Activated T-helper 2 cell treated with anti-CD3 and anti-CD28 coated beads, Interferon-gamma antibody, Interleukin-2, Interleukin-4, amounts not matched to agents 10 μg/mL and 5 μg/mL and 100 μg/mL, durations not matched to agents 14 hours and 24 hours and 36 hours (primary cell): ENCODE results near the gene KREMEN1. TPM values are rescaled to one million over a fixed set of nuclear protein-coding genes. Genes with fewer than 3 reads are reported as not detected.

ENCODE experiments used
- DNase-seq: peaks from one replicate; pipeline ENCODE4 v3.0.0; 2021; ENCODE audit warnings: low spot score
- H3K27ac Mint-ChIP-seq: one replicate; pipeline ENCODE4 v1.8.0; 2021; ENCODE audit warnings: mixed read lengths
- H3K27me3 Mint-ChIP-seq: one replicate; pipeline ENCODE4 v1.8.0; 2021; ENCODE audit warnings: low read depth, mixed read lengths
- H3K36me3 Mint-ChIP-seq: one replicate; pipeline ENCODE4 v1.8.0; 2021; ENCODE audit warnings: low read depth, mixed read lengths
- H3K4me1 Mint-ChIP-seq: one replicate; pipeline ENCODE4 v1.8.0; 2021; ENCODE audit warnings: low read depth, mixed read lengths
- H3K4me3 Mint-ChIP-seq: one replicate; pipeline ENCODE4 v1.8.0; 2021; ENCODE audit warnings: low read depth, mild to moderate bottlenecking, moderate library complexity, mixed read lengths
- H3K9me3 Mint-ChIP-seq: one replicate; pipeline ENCODE4 v1.8.0; 2021; ENCODE audit warnings: mixed read lengths
- intact Hi-C: fragments of 100-400 bp; cut with micrococcal nuclease; formaldehyde crosslinking; loops from one replicate; pipeline ENCODE4 v1.15.1; 2023
- total RNA-seq: library from RNA; stranded (reverse); gene quantifications from 2 replicates; pipeline ENCODE4 v1.2.3, GENCODE V29; 2022

KREMEN1 gene
- total RNA-seq, 1 donor from 2014 or later, result 0.27 TPM

DNA sequence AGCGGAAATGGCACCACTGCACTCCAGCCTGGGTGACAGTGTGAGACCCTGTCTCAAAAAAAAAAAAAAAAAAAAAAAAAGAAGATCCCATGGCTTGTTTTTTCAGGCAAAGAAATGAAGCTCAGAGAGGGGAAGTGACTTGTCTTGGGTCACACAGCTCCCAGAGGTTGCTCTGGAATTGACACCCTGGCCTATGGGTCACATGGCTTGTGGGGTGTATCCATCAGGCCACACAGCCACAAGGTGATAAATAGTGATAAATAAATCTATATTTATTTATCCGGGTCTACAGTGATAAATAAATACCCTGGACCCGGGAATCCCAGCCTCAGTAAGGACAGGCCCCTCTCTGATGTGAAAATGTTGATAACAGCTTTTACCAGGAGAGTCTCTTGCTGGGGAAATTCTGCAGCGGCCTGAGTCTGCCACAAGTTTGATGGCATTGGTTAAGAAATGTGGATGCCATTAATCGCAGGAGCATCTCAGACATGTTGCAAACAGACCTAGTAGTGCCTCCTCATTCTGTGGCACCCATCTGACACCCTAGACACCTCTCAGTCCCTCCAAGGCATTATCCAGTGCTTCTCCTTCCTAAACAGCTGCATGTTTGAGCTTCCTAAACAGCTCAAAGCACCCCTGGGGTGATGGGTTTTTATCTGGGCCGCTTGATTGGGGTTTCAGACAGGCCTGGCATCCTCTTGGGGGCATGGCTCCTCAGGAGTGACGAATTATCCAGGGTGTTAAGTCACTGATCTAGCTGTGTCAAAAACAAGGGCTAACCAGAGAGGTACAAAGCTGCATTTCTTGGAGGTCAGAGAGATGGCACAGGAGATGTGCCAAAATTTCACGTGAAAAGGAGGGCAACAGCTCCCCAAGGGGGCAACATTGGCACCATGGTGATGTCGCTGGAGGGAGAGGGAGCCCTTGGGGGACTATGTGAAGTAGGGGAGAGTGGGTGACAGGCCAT, 130.9 kb downstream of the KREMEN1 start:
- Mint-ChIP-seq H3K4me1 (peaks cover 27% of the 10 kb centered on the region), H3K27me3 (peaks cover 42% of the 10 kb centered on the region), H3K4me3 (no peak overlapping the region), H3K9me3 (no peaks in the 10 kb centered on the region), H3K36me3 (no peaks in the 10 kb centered on the region), H3K27ac (peak overlapping the region; percentile 36)
- DNase-seq, result no peak
- intact Hi-C loops, result loop anchor here (2.0 to 5.0 kb wide), 2 partner anchors 37 to 131 kb away; partner anchors contain the start of gene KREMEN1

DNA sequence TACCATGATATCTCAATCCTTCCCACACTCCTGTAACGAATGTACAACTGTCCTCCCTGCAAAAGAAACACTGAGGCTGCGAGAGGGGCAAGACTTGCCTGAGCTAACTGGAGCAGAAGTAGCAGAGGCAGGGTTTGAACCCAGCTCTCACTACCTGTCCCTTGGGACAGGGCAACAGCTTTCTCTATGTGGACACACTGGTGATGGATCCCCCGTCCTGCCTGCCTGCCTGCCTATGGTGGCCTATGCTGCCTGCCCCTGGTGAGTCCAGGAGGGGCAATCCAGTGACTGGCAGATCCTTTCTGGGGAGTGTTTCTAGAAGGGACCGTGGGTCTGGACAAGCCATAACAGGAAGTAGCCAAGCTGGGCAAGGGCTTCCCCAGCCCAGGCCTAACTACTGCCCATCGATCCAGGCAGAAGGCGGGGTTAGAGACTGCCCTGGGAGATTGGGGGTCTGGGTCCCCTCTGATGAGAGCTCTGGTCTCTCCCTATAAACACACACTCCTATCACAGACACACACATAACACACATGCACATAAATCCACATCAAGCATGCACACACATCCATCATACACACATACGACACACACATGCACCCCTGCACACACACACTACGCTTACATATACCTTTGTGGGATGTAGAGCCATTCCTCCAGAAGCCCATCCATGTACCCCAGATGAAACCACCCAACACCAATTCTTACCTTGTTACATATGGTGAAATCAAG, 131.8 kb downstream of the KREMEN1 start:
- Mint-ChIP-seq H3K4me1 (peaks cover 27% of the 10 kb centered on the region), H3K27ac (no peak overlapping the region), H3K4me3 (no peak overlapping the region), H3K36me3 (no peaks in the 10 kb centered on the region), H3K27me3 (peaks cover 41% of the 10 kb centered on the region), H3K9me3 (no peaks in the 10 kb centered on the region)
- intact Hi-C loops, result loop anchor here (5.0 kb wide), 1 partner anchor 132 kb away; the partner anchor contains the start of gene KREMEN1
- DNase-seq, result no peak

DNA sequence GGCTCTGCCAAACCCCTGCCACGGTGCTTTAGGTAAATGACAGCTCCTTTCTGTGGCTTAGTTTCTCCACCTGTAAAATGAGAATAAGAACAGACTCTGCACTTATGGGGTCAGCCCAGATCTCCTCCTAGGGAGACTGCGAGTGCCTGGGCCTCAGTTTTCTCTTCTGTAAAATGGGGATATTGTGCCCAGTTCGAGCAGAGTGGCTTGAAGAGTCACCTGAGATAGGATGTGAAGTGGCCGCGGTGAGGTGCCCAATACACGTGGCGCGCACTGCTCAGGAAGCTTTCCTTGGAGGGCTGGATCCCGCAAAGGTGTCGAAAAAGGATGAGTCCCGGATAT, 132.4 kb downstream of the KREMEN1 start:
- Mint-ChIP-seq H3K27me3 (peaks cover 38% of the 10 kb centered on the region), H3K9me3 (no peaks in the 10 kb centered on the region), H3K36me3 (no peaks in the 10 kb centered on the region), H3K27ac (no peak overlapping the region), H3K4me3 (peak overlapping the region; percentile 33), H3K4me1 (peaks cover 27% of the 10 kb centered on the region)
- intact Hi-C loops, result no loop called here
- DNase-seq, result no peak

DNA sequence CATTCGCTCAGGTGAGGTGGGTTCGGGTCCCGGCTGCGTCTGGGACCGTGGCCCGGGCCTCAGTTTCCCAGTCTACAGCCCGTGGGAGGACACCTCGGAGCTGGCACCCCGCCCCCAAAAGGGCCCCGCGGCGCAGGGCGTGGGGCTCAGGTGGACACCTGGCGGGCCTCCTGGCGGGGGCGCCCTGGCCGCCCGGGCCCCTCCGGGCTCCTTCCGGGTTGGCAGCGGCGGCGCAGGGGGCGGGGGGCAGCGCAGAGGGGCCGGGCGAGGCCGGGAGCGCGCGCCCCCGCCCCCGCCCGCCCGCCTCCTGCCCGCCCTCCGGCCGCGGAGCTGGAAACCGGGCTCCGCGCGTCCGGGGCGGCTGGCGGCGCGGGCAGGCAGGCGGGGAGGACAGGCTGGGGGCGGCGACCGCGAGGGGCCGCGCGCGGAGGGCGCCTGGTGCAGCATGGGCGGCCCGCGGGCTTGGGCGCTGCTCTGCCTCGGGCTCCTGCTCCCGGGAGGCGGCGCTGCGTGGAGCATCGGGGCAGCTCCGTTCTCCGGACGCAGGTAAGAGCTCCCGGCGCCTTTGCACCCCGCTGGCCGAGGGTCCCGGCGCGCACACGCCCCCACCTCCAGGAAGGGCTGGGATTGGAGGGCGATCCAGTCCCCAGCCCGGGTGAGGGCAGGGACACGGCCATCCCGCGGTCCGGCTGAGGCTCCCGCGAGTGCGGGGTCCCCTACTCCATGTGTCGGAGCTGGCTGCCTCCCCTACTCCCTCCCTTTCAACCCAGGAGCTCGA, 132.9 kb downstream of the KREMEN1 start, which contains the start of gene EMID1:
EMID1 (plus strand) TSS at position 303 of the 778 bp plus-strand sequence; CDS start at position 446, 143 bp downstream.
- peak within 1 kb of the TSS; percentile 78 for H3K4me3 Mint-ChIP-seq
- H3K4me1 Mint-ChIP-seq, result peaks cover 27% of the 10 kb centered on the region
- peaks cover 38% of the 10 kb centered on the region for H3K27me3 Mint-ChIP-seq
- H3K9me3 Mint-ChIP-seq, result no peaks in the 10 kb centered on the region
- no peak for DNase-seq
- H3K36me3 Mint-ChIP-seq, result no peaks in the 10 kb centered on the region
- intact Hi-C loops, result no loop called here
- no peak within 1 kb of the TSS for H3K27ac Mint-ChIP-seq

DNA sequence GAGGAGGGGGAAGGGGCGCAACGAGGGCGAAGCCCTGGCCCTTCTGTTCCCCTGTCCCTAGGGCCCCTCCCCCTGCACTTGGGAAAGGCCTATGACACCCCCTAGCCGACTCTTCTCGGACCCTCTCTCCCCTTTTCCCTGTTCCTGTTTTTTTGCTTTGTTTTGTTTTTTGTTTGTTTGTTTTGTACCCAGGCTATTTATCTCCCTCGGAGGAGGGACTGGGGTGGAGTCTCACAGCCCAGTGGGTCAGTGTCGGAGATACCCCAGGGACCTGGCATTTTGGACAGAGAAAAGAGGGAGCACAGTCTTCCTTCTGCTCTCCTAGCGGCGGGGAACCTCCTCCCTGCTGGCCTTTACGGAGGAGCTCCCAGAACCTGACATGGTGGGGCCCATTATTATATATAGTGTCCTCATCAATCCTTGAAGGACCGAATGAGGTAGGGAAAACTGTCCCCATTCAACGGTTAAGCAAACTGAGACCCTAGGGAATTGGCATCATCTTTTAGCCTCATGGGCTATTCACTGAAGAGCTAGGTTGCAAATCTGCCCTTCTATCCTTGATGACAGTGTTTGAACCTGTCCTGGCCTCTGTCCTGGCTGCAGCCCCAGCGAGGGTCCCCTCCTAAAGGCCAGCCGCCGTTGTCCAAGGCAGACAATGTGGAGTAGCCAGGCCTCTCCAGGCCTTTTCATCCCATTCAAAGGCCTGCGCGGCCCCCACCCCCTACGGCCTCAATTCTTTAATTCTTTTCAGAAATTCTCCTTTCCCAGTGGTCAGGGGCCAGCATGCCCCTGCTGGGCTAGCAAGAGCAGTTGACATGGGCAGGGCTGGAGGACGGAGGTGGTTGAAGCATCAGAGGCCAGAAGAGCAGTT, 133.8 kb downstream of the KREMEN1 start:
- no peak overlapping the region for H3K27ac Mint-ChIP-seq
- intact Hi-C loops, result no loop called here
- no peaks in the 10 kb centered on the region for H3K9me3 Mint-ChIP-seq
- peak overlapping the region; percentile 78 for H3K4me3 Mint-ChIP-seq
- DNase-seq, result no peak
- H3K36me3 Mint-ChIP-seq, result no peaks in the 10 kb centered on the region
- peaks cover 27% of the 10 kb centered on the region for H3K4me1 Mint-ChIP-seq
- H3K27me3 Mint-ChIP-seq, result peaks cover 38% of the 10 kb centered on the region

DNA sequence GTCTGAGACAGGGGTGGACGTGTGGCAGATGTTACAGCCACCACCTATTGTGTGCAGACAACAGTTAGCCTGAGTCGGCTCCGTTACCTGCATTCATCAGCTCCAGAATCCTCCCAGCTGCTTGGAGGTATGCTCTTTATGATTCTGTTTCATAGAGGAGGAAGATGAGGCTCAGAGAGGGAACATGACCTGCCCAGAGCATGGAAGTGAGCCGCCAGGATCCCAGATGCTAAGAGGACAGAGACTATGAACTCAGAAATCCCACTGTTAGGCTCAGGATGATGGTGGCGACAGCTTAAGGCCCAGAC, 134.4 kb downstream of the KREMEN1 start:
- intact Hi-C loops, result no loop called here
- H3K4me3 Mint-ChIP-seq, result no peak overlapping the region
- H3K4me1 Mint-ChIP-seq, result peaks cover 21% of the 10 kb centered on the region
- no peaks in the 10 kb centered on the region for H3K9me3 Mint-ChIP-seq
- no peak for DNase-seq
- peaks cover 38% of the 10 kb centered on the region for H3K27me3 Mint-ChIP-seq
- H3K36me3 Mint-ChIP-seq, result no peaks in the 10 kb centered on the region
- no peak overlapping the region for H3K27ac Mint-ChIP-seq

DNA sequence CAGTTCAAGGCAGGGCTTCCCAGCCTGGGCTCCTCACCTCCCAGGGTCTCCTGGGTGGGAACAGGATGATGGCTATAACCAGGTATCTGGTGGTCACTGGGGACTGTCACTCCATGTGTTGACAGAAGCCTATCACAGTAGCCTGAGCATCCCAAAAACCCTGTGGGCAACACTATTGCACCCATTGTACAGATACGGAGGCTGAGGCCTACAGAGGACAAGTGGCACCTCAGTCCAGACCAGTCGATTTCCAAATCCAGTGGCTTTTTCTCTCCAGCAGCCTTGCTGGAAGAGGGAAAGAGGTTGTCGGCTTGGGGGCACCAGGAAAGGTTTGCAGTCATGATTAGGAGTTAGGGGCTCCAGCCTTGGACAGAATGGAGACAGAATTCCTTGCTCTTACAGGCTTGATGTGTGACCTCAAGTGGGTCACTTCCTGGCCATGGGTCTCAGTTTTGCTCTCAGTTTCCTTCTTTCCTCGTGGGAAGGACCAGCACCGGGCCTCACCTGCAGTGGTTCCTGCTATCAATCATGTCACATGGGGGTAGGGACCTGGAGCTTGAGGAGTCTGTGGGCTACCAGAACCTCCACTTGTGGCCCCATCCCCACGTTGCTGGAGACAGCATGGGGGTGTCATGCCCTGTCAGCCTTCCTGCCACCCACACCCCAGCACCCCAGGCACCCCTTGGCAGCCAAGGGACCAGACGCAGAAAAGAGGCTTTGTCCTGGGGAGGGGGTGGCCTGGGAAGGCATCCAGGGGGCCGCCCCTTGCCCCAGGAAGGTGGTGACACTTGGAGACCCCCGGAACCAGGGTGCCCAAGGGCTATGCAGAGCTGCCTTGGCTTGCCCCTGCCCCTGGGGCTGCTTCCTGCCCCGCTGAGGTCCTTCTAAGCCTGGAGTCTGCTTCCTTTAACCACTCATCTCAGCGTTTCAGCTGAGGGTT, 135.0 kb downstream of the KREMEN1 start:
- Mint-ChIP-seq H3K27ac (no peak overlapping the region), H3K9me3 (no peaks in the 10 kb centered on the region), H3K27me3 (peaks cover 38% of the 10 kb centered on the region), H3K36me3 (no peaks in the 10 kb centered on the region), H3K4me3 (no peak overlapping the region), H3K4me1 (peaks cover 15% of the 10 kb centered on the region)
- intact Hi-C loops, result no loop called here
- no peak for DNase-seq

DNA sequence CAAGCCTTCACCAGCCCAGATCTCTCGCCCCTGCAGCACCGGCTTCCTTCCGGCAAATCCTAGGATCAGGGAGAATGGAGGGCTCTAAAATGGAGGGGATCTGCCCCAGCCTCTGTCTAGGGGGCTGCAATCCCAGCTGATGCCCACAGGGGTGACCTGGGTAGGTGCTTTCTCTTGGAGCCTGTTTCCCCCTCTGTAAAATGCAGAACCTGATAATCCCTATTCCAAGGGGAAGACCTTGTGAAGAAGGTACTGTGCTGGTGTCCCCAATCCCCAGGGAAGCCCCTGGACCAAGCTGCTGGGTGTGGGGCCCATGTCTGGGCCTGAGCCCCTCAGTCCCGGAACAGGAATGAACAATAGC, 135.6 kb downstream of the KREMEN1 start:
- DNase-seq, result no peak
- Mint-ChIP-seq H3K4me1 (peaks cover 14% of the 10 kb centered on the region), H3K27ac (no peak overlapping the region), H3K27me3 (peaks cover 38% of the 10 kb centered on the region), H3K9me3 (no peaks in the 10 kb centered on the region), H3K4me3 (no peak overlapping the region), H3K36me3 (no peaks in the 10 kb centered on the region)
- intact Hi-C loops, result no loop called here

DNA sequence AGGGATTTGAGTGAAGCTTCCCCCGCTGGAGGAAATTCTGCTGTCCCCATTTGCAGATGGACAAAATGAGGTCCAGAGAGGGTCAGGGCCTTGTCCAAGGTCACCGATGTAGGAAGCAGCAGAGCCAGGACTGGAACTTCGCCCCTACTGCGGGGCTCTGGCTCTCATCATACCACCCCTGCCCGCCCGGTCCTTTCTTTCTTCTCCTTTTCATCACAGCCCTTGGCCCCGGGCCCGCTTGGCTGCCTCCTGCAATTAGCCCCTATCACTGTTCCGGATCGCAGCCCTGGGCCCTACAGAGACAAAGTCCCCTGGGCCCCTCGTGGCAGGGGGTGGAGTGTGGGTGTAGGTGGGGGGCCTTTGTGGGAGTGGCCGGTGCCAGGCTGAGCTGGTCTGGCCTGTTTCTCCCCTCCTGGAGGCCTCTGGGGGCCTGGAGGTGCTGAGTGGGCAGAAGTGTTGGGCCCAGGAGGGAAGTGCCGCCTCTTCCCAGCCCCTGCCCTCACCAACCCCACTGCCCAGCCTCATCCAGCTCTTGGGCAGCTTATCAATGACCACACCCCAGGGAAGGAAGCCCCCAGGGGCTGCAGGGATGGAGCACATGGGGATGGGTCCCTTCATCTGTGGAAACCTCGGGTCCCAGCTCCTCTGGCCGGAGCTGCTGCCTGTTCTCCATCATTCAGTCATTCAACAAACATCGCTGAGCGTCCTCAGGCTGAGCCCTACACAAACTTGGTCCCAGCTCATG, 136.2 kb downstream of the KREMEN1 start:
- Mint-ChIP-seq H3K4me1 (peaks cover 12% of the 10 kb centered on the region), H3K9me3 (no peaks in the 10 kb centered on the region), H3K4me3 (no peak overlapping the region), H3K27me3 (peaks cover 37% of the 10 kb centered on the region), H3K27ac (no peak overlapping the region), H3K36me3 (no peaks in the 10 kb centered on the region)
- intact Hi-C loops, result no loop called here
- DNase-seq, result no peak

DNA sequence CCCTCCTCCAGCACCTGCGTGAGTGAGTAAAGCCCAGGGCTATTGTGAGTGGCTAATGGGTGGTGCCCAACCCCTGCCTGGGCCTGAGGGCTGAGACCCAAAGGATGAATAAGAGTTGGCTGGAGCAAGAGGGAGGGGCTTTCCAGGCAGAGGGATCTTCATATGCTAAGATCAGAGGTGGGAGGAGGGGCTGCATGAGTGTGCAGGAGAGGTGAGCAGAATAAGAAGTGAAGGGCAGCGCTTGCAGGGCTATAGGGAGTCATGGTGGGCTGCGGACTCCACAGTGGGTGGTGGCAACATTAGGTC, 136.7 kb downstream of the KREMEN1 start:
- no peak for DNase-seq
- Mint-ChIP-seq H3K27ac (no peak overlapping the region), H3K4me3 (no peak overlapping the region), H3K36me3 (no peaks in the 10 kb centered on the region), H3K4me1 (peaks cover 8% of the 10 kb centered on the region), H3K27me3 (peaks cover 33% of the 10 kb centered on the region), H3K9me3 (no peaks in the 10 kb centered on the region)
- intact Hi-C loops, result no loop called here

DNA sequence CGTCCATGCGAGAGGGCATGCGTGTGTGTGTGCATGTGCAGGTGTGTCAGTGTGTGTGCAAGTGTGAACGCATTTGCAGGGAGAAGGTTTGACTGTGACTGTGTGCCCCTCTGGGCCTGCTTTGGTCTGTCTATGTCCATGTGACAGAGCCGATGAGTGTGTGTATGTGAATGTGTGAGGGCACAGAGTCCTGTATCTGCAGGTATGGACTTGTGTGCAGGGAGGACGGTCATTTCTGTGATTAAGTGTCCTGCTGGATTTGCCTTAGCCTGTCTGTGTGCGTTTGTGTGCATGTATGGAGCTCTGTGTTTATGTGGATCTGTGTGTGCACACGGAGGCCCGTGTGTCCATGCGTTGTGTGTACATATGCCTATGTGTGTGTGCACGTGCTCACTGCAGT, 138.2 kb downstream of the KREMEN1 start:
- no peak overlapping the region for H3K4me3 Mint-ChIP-seq
- H3K27ac Mint-ChIP-seq, result no peak overlapping the region
- intact Hi-C loops, result no loop called here
- peaks cover 4% of the 10 kb centered on the region for H3K4me1 Mint-ChIP-seq
- no peaks in the 10 kb centered on the region for H3K36me3 Mint-ChIP-seq
- no peak for DNase-seq
- H3K9me3 Mint-ChIP-seq, result no peaks in the 10 kb centered on the region
- H3K27me3 Mint-ChIP-seq, result peaks cover 24% of the 10 kb centered on the region
